Ovary (tissue), 9 donors: ENCODE data around the gene MIGA2. TPM values are rescaled to one million over a fixed set of nuclear protein-coding genes. Genes with fewer than 3 reads are reported as not detected.

Experiments
- DNase-seq, 5 donors: peaks; one replicate each; pipeline ENCODE4 v3.0.0-alpha.2; 2019 to 2020
- H3K27ac ChIP-seq, 2 donors: fragments of 200-600 bp; one replicate each; pipeline versions ENCODE4 v1.5.1 to v1.8.0; 2019 to 2022
- H3K27me3 ChIP-seq: fragments of 200-600 bp; one replicate; pipeline ENCODE4 v1.8.0; 2022
- H3K36me3 ChIP-seq: fragments of 200-600 bp; sonication (generic); one replicate; pipeline ENCODE4 v1.5.1; 2019
- H3K4me1 ChIP-seq: one replicate; pipeline ENCODE4 v1.8.1; 2013; ENCODE audit warnings: mild to moderate bottlenecking, moderate library complexity; ENCODE audit not compliant: insufficient read depth
- H3K4me3 ChIP-seq: fragments of 200-600 bp; sonication (generic); one replicate; pipeline ENCODE4 v1.5.1; 2017
- H3K9me3 ChIP-seq, 2 donors: fragments of 200-600 bp in 1 of 2; sonication (generic) in 1 of 2; one replicate each; pipeline versions ENCODE4 v1.5.1 to v1.8.1; 2013 to 2019; ENCODE audit warnings: mild to moderate bottlenecking in 1 of 2, moderate library complexity in 1 of 2
- CTCF ChIP-seq, 3 donors: fragments of 450-650 bp in 2 of 3; fragments of 200-600 bp in 1 of 3; IDR thresholded peaks; one replicate each; pipeline versions ENCODE4 v1.5.1 to v1.8.0; 2016 to 2022; ENCODE audit warnings: antibody characterized with exemption in 3 of 3, mild to moderate bottlenecking in 1 of 3
- EP300 ChIP-seq: sonication (generic); formaldehyde crosslinking; IDR thresholded peaks from one replicate; pipeline ENCODE4 v1.6.1; 2017; ENCODE audit warnings: antibody characterized with exemption
- POLR2A ChIP-seq: fragments of 450-650 bp; IDR thresholded peaks from one replicate; pipeline ENCODE4 v1.6.1; 2017; ENCODE audit warnings: antibody characterized with exemption, mild to moderate bottlenecking, moderate library complexity
- WGBS, 3 donors: extraction: QIAGEN DNeasy Blood & Tissue Kit in 1 of 3; methylation state at CpG; one replicate each; pipeline versions ENCODE4 v1.1.5 to v1.1.7; 2013 to 2017; 5-methylcytosine and 5-hydroxymethylcytosine counted together
- intact Hi-C, 4 donors: fragments of 100-400 bp; cut with DNase I; formaldehyde crosslinking; loops; one replicate each; pipeline versions ENCODE4 v1.11.0 to v1.15.1; 2022 to 2023
- polyA plus RNA-seq, 2 donors: library from polyadenylated mRNA; stranded (reverse); fragments of 200-250 nt in 1 of 2; fragments of 350-450 nt in 1 of 2; fragmentation: Illumina TruSeq in 1 of 2; extraction: RNeasy Lipid Tissue Mini Kit (QIAGEN cat#74804) in 1 of 2; gene quantifications; one replicate each; pipeline ENCODE4 v1.2.3, GENCODE V29; 2013 to 2014
- total RNA-seq, 7 donors: library from RNA; depleted of rRNA in 2 of 7; stranded (reverse); fragments of >200 nt in 2 of 7; fragmentation: NEBNext Ultra II Directional in 3 of 7; extraction: Animal tissue kit (Norgen Biotek cat#: 25700) in 3 of 7; gene quantifications; one replicate each; pipeline versions ENCODE4 v1.1.0 to v1.2.4, GENCODE V29; 2016 to 2023
- donor health status: DM: no; HTN: no; CAD: no; lungs with moderate emphysema.
- donor health status: DM: no; HTN: no; CAD: no.
- donor health status: Bipolar disorder and iron deficiency.
- donor health status: DM: yes; HTN: yes; CAD: no.
- donor health status: DM: no; HTN: no; CAD: no.
- donor health status: DM: yes; HTN: yes; CAD: no.

MIGA2 gene
- total and polyA plus RNA-seq, 9 donors, result 2.5 to 36.5 (median 23.1) TPM

GRCh38 chr9:129098328-129098727 is 61.9 kb downstream of the MIGA2 start:
- no peak for DNase-seq
- no peak overlapping the region for H3K27ac ChIP-seq
- peaks cover 8% of the 10 kb centered on the region for H3K4me1 ChIP-seq
- no peaks in the 10 kb centered on the region for H3K9me3 ChIP-seq
- no peaks in the 10 kb centered on the region for H3K36me3 ChIP-seq
- H3K27me3 ChIP-seq, result no peaks in the 10 kb centered on the region
- H3K4me3 ChIP-seq, result no peak overlapping the region
- TF ChIP-seq POLR2A (no peak), CTCF (IDR thresholded peaks at IDR 0.05) (no peak), EP300 (no peak)
- 89 to 95% (median 92%) methylated on average over 11 of the region's 11 CpGs for WGBS, 3 donors
- intact Hi-C loops, result no loop called here

- TF ChIP-seq EP300 (no peak), CTCF (IDR thresholded peaks at IDR 0.05) (no peak), POLR2A (no peak)
- intact Hi-C loops, result no loop called here
These were observed 64.2 kb downstream of the MIGA2 start for GRCh38 chr9:129100383-129101169.

GRCh38 chr9:129101279-129101678 is 64.9 kb downstream of the MIGA2 start:
- TF ChIP-seq EP300 (no peak), CTCF (IDR thresholded peaks at IDR 0.05) (no peak), POLR2A (no peak)

More at GRCh38 chr9:129100383-129101169, 64.2 kb downstream of the MIGA2 start:
- H3K27me3 ChIP-seq, result no peaks in the 10 kb centered on the region
- H3K9me3 ChIP-seq, result no peaks in the 10 kb centered on the region
- H3K4me3 ChIP-seq, result no peak overlapping the region
- H3K36me3 ChIP-seq, result no peaks in the 10 kb centered on the region
- no peak for DNase-seq
- no peak overlapping the region for H3K27ac ChIP-seq
- no peaks in the 10 kb centered on the region for H3K4me1 ChIP-seq
- 73 to 75% (median 74%) methylated on average over 28 of the region's 28 CpGs for WGBS, 3 donors

GRCh38 chr9:129102095-129102525 is 65.7 kb downstream of the MIGA2 start:
- H3K4me3 ChIP-seq, result no peak overlapping the region
- no peak overlapping the region for H3K27ac ChIP-seq
- DNase-seq, result no peak
- TF ChIP-seq POLR2A (no peak), EP300 (no peak), CTCF (IDR thresholded peaks at IDR 0.05) (no peak)
- intact Hi-C loops, result no loop called here
- H3K36me3 ChIP-seq, result no peaks in the 10 kb centered on the region
- no peaks in the 10 kb centered on the region for H3K27me3 ChIP-seq
- no peaks in the 10 kb centered on the region for H3K9me3 ChIP-seq
- WGBS, 3 donors, result 75 to 83% (median 75%) methylated on average over 13 of the region's 13 CpGs
- H3K4me1 ChIP-seq, result no peaks in the 10 kb centered on the region

More at GRCh38 chr9:129101279-129101678, 64.9 kb downstream of the MIGA2 start:
- Histone ChIP-seq H3K4me1 (no peaks in the 10 kb centered on the region), H3K36me3 (no peaks in the 10 kb centered on the region), H3K4me3 (no peak overlapping the region), H3K27ac (no peak overlapping the region), H3K27me3 (no peaks in the 10 kb centered on the region), H3K9me3 (no peaks in the 10 kb centered on the region)
- intact Hi-C loops, result no loop called here
- DNase-seq, result no peak
- 70 to 75% (median 72%) methylated on average over 7 of the region's 7 CpGs for WGBS, 3 donors
